ENCODE results near the gene LRRN1. TPM values are rescaled to one million over a fixed set of nuclear protein-coding genes. Genes with fewer than 3 reads are reported as not detected.

Gene LRRN1
- polyA plus RNA-seq, 3 donors = 0.08 TPM; not detected in 2

DNA sequence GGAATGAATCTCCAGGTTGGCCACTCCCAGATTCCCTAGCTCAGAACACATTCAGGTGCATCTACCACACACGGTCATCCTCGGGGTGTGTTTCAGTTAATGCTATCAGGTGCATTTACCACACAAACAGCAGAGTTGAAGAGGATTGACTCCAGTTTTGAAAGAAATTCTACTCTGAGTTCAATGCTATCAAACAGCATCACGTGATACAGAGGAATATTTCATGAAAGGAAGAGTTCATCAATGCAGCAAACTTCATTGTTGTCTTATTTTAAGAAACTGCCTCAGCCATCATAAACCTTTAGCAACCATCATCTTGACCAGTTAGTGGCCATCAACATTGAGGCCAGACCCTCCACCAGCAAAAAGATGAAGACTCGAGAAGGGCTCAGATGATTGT is 22.6 kb upstream of the LRRN1 start:
- Histone ChIP-seq H3K27ac (ENCODE audit: low read depth in 1 of 2, low read length in 2 of 2) (no peak overlapping the region), H3K36me3 (replicated peaks in 1 of 2; ENCODE audit: control insufficient read depth in 1 of 2, insufficient read depth in 2 of 2, low read length in 2 of 2) (no peaks in the 10 kb centered on the region), H3K4me2 (replicated peaks; ENCODE audit: extremely low read depth, low read length, poor library complexity, severe bottlenecking) (no peak overlapping the region), H3K4me1 (ENCODE audit: control insufficient read depth in 1 of 2, insufficient read depth in 2 of 2, low read length in 2 of 2) (no peaks in the 10 kb centered on the region), H3K27me3 (ENCODE audit: control insufficient read depth in 2 of 2, insufficient read depth in 2 of 2, low read length in 2 of 2) (no peaks in the 10 kb centered on the region), H3K9ac (ENCODE audit: insufficient read depth, low read length, poor library complexity, severe bottlenecking) (no peak overlapping the region), H2AFZ (ENCODE audit: insufficient read depth, low read depth, low read length, poor library complexity, severe bottlenecking) (no peak overlapping the region), H3K4me3 (replicated peaks in 1 of 3; ENCODE audit: low read depth in 2 of 3, low read length in 3 of 3) (no peak overlapping the region), H3K9me3 (replicated peaks in 1 of 2; ENCODE audit: control insufficient read depth in 1 of 2, insufficient read depth in 1 of 2, low read length in 2 of 2) (peaks cover 4 to 14% of the 10 kb centered on the region in 2 donors), H4K20me1 (ENCODE audit: insufficient read depth, low read length) (no peaks in the 10 kb centered on the region), H3K79me2 (ENCODE audit: insufficient read depth, low read length) (no peaks in the 10 kb centered on the region)
- intact Hi-C loops (cut with micrococcal nuclease) = no loop called here
- Mint-ChIP-seq H3K4me1 (no peaks in the 10 kb centered on the region), H3K27me3 (ENCODE audit: low read depth in 3 of 3) (peaks cover 0 to 3% (median 2%) of the 10 kb centered on the region in 3 donors), H3K36me3 (no peaks in the 10 kb centered on the region), H3K9me3 (peaks cover 8 to 20% (median 15%) of the 10 kb centered on the region in 7 donors), H3K27ac (peak overlapping the region in 1 of 7 donors; percentile 11), H3K4me3 (no peak overlapping the region)
- WGBS (ENCODE audit: insufficient coverage) = 82% methylated on average over 2 of the region's 4 CpGs
- DNase-seq = no peak
- no peak for TF ChIP-seq CTCF (IDR thresholded peaks at IDR 0.05)

DNA sequence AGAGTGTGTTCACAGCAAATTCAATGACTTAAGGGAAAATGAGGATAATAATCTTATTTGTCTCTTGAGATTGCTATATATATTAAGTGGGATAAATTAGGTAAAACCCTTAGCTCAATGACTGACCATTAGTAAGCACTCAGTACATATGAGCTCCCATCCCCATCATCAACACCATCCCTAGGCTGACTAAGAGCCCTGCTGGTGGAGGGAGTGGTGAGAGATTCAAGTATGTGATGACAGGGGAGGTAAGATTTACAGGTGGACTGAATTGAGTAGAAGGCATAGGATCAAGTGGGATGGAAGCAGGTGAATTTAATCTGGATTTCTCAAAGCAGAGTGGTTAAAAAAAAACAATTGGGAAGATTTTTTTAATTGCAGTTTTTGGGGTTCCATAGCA is 21.0 kb upstream of the LRRN1 start:
- intact Hi-C loops (cut with micrococcal nuclease) = no loop called here
- H3K4me3 ChIP-seq (replicated peaks in 1 of 3; ENCODE audit: low read depth in 2 of 3, low read length in 3 of 3) = no peak overlapping the region
- peaks cover 8 to 19% (median 17%) of the 10 kb centered on the region in 7 donors for H3K9me3 Mint-ChIP-seq

More for the DNA sequence above, 21.0 kb upstream of the LRRN1 start:
- Histone ChIP-seq H3K27ac (ENCODE audit: low read depth in 1 of 2, low read length in 2 of 2) (no peak overlapping the region), H3K4me1 (ENCODE audit: control insufficient read depth in 1 of 2, insufficient read depth in 2 of 2, low read length in 2 of 2) (no peaks in the 10 kb centered on the region), H3K9me3 (replicated peaks in 1 of 2; ENCODE audit: control insufficient read depth in 1 of 2, insufficient read depth in 1 of 2, low read length in 2 of 2) (peaks cover 4 to 10% of the 10 kb centered on the region in 2 donors), H2AFZ (ENCODE audit: insufficient read depth, low read depth, low read length, poor library complexity, severe bottlenecking) (no peak overlapping the region), H3K4me2 (replicated peaks; ENCODE audit: extremely low read depth, low read length, poor library complexity, severe bottlenecking) (no peak overlapping the region), H4K20me1 (ENCODE audit: insufficient read depth, low read length) (no peaks in the 10 kb centered on the region), H3K27me3 (ENCODE audit: control insufficient read depth in 2 of 2, insufficient read depth in 2 of 2, low read length in 2 of 2) (no peaks in the 10 kb centered on the region), H3K9ac (ENCODE audit: insufficient read depth, low read length, poor library complexity, severe bottlenecking) (no peak overlapping the region), H3K36me3 (replicated peaks in 1 of 2; ENCODE audit: control insufficient read depth in 1 of 2, insufficient read depth in 2 of 2, low read length in 2 of 2) (no peaks in the 10 kb centered on the region), H3K79me2 (ENCODE audit: insufficient read depth, low read length) (no peaks in the 10 kb centered on the region)
- no peak for TF ChIP-seq CTCF (IDR thresholded peaks at IDR 0.05)
- Mint-ChIP-seq H3K27ac (no peak overlapping the region), H3K36me3 (no peaks in the 10 kb centered on the region), H3K4me3 (no peak overlapping the region), H3K27me3 (ENCODE audit: low read depth in 3 of 3) (peaks cover 0 to 3% (median 2%) of the 10 kb centered on the region in 3 donors), H3K4me1 (no peaks in the 10 kb centered on the region)
- DNase-seq = no peak
